Measurements from ENCODE around the gene OSM.

GRCh38 chr22:30279046-30279788, 12.6 kb upstream of the OSM start:
- TF ChIP-seq POLR2AphosphoS5 (IDR thresholded peaks at IDR 0.05; ENCODE audit: low read depth, low read length): no peak
- no peak for TF ChIP-seq CTCF (IDR thresholded peaks at IDR 0.05)
